Dermis blood vessel endothelial cell (primary cell): ENCODE data around the gene FGG. TPM values are rescaled to one million over a fixed set of nuclear protein-coding genes. Genes with fewer than 3 reads are reported as not detected.

Source experiments
- DNase-seq: peaks from one replicate; pipeline ENCODE4 v3.0.0; 2010
- total RNA-seq: library from RNA; depleted of rRNA; stranded (reverse); fragments of >200 nt; gene quantifications from 2 replicates; pipeline ENCODE4 v1.2.3, GENCODE V29; 2014

FGG gene
- total RNA-seq, 1 donor from 2014 or later: not detected

GRCh38 chr4:154585369-154586018, 27.0 kb downstream of the FGG start:
- DNase-seq: no peak

- no peak for DNase-seq
These were observed 28.2 kb downstream of the FGG start for GRCh38 chr4:154584259-154584658.

- no peak for DNase-seq
These were observed 28.8 kb downstream of the FGG start for GRCh38 chr4:154583677-154584076.

- no peak for DNase-seq
These were observed 29.2 kb downstream of the FGG start for GRCh38 chr4:154583230-154583629.

GRCh38 chr4:154582723-154583122, 29.7 kb downstream of the FGG start:
- no peak for DNase-seq

DNA sequence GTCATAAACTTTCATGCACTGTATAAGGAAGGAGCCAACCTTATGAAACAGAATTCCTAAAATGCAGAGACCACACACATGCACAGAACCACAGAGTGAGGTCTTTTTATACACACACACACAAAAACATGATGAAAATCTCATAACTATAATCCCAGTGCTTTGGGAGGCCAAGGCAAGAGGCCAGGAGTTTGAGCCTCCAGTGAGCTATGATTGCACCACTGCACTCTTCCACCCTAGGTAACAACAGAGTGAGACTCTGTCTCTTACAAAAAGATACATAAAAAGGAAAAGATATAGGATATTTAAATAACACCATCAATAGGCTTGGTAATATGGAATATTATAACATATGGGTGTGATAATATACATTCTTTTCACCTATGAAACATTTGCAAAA, 32.5 kb downstream of the FGG start:
- DNase-seq: no peak

DNA sequence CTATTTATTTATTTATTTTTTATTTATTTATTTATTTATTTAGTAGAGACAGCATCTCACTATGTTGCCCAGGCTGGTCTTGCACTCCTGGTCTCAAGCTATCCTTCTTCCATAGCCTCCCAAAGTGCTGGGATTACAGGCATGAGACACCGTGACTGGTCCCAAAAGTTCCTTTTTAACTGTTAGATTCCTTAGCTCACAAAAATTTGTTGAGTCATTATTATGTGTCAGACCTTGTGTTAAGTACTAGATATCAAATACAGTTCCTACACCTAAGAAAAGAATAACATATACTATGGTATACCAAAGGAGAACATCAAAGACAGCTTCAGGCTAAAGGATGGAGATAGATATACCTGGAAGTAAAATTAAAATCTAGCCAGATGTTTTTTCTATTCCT, 33.5 kb downstream of the FGG start:
- no peak for DNase-seq

DNA sequence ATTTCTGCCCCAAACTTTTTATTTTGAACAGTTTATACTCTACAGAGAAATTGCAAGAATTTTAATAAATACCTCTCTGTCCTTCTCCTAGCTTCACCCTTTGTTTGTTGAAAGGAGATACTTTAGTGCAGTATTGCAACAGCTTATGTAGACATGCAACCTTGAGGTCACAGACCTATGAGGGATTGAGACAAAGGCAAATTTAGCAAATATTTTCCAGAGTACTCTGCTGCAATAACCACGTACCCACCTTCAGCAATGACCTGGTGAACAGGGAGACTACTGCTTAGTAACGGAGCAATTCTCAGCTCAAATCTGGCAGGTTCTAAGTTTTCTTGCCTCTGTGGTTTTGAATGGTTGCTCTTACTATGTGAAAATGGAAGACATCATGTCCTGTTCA, 35.1 kb downstream of the FGG start:
- no peak for DNase-seq

DNA sequence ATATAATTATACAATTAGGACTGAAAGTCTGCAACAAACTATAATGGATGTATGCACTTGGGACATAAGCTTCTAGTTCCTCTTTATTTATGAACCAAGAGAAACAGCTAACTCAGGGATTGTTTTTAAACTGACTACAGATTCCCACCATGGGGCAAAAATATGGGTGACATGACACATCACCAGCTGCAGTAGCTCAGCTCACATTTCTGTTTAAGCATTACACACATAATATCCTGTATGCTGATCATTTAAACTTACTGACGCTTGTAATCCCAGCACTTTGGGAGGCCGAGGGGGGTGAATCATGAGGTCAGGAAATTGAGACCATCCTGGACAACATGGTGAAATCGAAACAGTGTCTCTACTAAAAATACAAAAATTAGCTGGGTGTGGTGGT, 38.1 kb downstream of the FGG start:
- DNase-seq: no peak

GRCh38 chr4:154573190-154573870, 39.1 kb downstream of the FGG start:
- no peak for DNase-seq

- no peak for DNase-seq
These were observed 42.9 kb downstream of the FGG start for GRCh38 chr4:154569584-154569983.

- DNase-seq: no peak
These were observed 43.4 kb downstream of the FGG start for GRCh38 chr4:154569028-154569427.

DNA sequence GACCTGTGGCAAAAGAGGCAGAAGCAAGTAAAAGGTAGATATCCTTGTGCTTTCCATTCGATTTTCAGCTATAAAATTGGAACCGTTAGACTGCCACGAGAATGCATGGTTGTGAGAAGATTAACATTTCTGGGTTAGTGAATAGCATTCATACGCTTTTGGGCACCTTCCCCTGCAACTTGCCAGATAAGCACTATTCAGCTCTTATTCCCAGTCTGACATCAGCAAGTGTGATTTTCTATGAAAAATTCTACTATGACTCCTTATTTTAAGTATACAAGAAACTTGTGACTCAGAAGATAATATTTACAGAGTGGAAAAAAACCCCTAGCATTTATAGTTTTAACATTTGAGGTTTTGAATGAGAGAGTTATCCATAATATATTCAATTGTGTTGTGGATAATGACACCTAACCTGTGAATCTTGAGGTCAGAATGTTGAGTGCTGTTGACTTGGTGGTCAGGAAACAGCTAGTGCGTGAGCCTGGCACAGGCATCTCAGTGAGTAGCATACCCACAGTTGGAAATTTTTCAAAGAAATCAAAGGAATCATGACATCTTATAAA, 45.7 kb downstream of the FGG start:
- DNase-seq: no peak

- DNase-seq: no peak
These were observed 46.8 kb downstream of the FGG start for GRCh38 chr4:154565704-154566103.

DNA sequence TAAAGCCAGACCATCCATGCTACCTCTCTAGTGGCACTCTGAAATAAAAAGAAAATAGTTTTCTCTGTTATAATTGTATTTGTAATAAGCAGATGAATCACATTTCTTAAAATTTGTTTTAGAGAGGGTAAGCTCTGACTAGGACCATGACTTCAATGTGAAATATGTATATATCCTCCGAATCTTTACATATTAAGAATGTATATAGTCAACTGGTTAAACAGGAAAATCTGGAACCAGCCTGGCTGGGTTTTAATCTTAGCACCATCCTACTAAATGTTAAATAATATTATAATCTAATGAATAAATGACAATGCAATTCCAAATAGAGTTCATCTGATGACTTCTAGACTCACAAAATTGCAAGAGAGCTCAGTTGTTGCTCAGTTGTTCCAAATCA, 48.1 kb downstream of the FGG start:
- no peak for DNase-seq

DNA sequence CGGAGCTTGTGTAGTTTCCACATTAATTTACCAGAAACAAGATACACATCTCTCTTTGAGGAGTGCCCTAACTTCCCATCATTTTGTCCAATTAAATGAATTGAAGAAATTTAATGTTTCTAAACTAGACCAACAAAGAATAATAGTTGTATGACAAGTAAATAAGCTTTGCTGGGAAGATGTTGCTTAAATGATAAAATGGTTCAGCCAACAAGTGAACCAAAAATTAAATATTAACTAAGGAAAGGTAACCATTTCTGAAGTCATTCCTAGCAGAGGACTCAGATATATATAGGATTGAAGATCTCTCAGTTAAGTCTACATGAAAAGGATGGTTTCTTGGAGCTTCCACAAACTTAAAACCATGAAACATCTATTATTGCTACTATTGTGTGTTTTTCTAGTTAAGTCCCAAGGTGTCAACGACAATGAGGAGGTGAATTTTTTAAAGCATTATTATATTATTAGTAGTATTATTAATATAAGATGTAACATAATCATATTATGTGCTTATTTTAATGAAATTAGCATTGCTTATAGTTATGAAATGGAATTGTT, 49.7 kb downstream of the FGG start, which contains the start of gene FGB:
Gene FGB, plus strand, starts transcription at position 315 of the 558 bp plus-strand sequence. Its CDS starts 8 bp downstream, at position 323.
- no peak for DNase-seq

DNA sequence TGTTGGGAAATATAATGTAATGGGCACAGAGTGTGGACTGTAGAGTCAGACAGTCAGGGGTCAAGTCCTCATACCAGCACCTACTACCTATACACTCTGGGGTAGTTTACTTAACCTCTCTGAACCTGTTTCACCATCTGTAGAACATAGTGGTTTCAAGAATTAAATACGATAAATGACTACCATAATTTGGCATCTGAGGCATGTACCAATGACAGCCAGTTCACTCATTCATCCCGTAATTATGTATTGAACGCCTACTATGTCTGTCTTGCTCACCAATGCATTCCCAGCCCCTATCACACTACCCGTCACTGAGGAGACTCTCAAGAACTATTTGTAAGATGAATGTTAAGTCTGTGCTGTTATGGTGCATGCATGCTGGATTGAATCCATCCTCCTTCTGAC, 51.6 kb downstream of the FGG start:
- DNase-seq: no peak

- no peak for DNase-seq
These were observed 52.0 kb downstream of the FGG start for GRCh38 chr4:154560419-154560801.

GRCh38 chr4:154559494-154560418, 52.7 kb downstream of the FGG start:
- DNase-seq: peak; percentile 64

DNA sequence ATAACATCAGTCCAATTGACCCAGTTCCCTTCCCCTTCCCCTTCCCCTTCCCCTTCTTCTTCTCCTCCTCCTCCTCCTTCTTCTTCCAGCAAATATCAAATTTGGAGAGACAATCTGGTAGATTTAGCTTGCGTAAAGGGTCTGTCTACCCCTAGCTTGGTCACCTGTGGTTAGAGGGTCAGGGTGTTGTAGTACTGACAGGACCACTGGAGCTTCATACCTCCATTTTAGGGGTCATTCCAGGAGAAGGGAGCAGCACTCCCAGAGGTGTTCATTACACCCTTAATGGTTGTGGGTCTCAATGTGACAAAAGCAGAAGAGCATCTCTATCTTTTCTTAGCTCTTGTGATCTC, 53.3 kb downstream of the FGG start:
- DNase-seq: no peak
